Ascending aorta (tissue), 2 donors: ENCODE data around the gene SAPCD2. TPM values are rescaled to one million over a fixed set of nuclear protein-coding genes. Genes with fewer than 3 reads are reported as not detected.

Source experiments
- DNase-seq, 2 donors: peaks; one replicate each; pipeline ENCODE4 v3.0.0-alpha.2; 2019; ENCODE audit warnings: low spot score in 2 of 2
- H3K27ac ChIP-seq, 2 donors: fragments of 200-600 bp; sonication (generic); one replicate each; pipeline ENCODE4 v1.5.1; 2016 to 2017; ENCODE audit warnings: mild to moderate bottlenecking in 1 of 2
- H3K27me3 ChIP-seq: fragments of 200-600 bp; sonication (generic); one replicate; pipeline ENCODE4 v1.5.1; 2017
- H3K36me3 ChIP-seq, 2 donors: fragments of 200-600 bp; sonication (generic); one replicate each; pipeline ENCODE4 v1.5.1; 2016
- H3K4me1 ChIP-seq, 2 donors: fragments of 200-600 bp; sonication (generic); one replicate each; pipeline ENCODE4 v1.5.1; 2016 to 2017; ENCODE audit warnings: mild to moderate bottlenecking in 1 of 2
- H3K4me3 ChIP-seq, 2 donors: fragments of 200-600 bp; sonication (generic); one replicate each; pipeline ENCODE4 v1.5.1; 2016 to 2017; ENCODE audit warnings: mild to moderate bottlenecking in 1 of 2
- H3K9me3 ChIP-seq, 2 donors: fragments of 200-600 bp; sonication (generic); one replicate each; pipeline ENCODE4 v1.5.1; 2016
- intact Hi-C: fragments of 100-400 bp; cut with DNase I; formaldehyde crosslinking; loops from one replicate; pipeline ENCODE4 v1.15.1; 2023
- total RNA-seq: library from RNA; depleted of rRNA; stranded (reverse); fragments of >200 nt; gene quantifications from one replicate; pipeline ENCODE4 v1.1.0, GENCODE V29; 2016
- TF ChIP-seq, protein P1 (sequence below), 3 experiments: fragments of 200-600 bp in 2 of 3; fragments of 450-650 bp in 1 of 3; sonication (generic) in 2 of 3; IDR thresholded peaks; one replicate each; pipeline ENCODE4 v1.5.1; 2016 to 2019; ENCODE audit warnings: antibody characterized with exemption in 3 of 3, mild to moderate bottlenecking in 1 of 3, moderate library complexity in 1 of 3

The SAPCD2 gene
- total RNA-seq, 1 donor from 2014 or later: 8.7 TPM

DNA sequence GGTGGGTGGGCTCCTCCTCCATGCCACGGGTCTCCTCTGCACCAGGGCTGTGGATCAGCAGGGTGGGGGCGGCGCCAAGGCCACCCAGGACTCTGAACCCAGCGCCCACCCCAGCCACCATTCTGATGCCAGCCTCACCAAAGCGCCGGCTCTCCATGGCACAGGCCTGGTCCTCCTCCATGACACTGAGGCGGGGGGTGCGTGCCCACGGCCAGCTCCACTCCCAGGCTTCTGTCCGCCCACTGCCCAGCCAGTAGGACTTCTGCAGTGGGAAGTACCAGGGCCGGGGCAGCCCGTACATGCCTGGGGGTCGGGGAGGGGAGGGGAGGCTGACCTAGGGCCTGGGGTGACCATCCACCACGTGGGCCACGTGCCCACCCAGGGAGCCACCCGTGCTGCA is 53.9 kb downstream of the SAPCD2 start:
- TF ChIP-seq, protein P1, sequence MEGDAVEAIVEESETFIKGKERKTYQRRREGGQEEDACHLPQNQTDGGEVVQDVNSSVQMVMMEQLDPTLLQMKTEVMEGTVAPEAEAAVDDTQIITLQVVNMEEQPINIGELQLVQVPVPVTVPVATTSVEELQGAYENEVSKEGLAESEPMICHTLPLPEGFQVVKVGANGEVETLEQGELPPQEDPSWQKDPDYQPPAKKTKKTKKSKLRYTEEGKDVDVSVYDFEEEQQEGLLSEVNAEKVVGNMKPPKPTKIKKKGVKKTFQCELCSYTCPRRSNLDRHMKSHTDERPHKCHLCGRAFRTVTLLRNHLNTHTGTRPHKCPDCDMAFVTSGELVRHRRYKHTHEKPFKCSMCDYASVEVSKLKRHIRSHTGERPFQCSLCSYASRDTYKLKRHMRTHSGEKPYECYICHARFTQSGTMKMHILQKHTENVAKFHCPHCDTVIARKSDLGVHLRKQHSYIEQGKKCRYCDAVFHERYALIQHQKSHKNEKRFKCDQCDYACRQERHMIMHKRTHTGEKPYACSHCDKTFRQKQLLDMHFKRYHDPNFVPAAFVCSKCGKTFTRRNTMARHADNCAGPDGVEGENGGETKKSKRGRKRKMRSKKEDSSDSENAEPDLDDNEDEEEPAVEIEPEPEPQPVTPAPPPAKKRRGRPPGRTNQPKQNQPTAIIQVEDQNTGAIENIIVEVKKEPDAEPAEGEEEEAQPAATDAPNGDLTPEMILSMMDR (IDR thresholded peaks at IDR 0.05): no peak
- Histone ChIP-seq H3K36me3 (peaks cover 47 to 77% of the 10 kb centered on the region in 2 donors), H3K27ac (no peak overlapping the region), H3K9me3 (no peaks in the 10 kb centered on the region), H3K27me3 (no peaks in the 10 kb centered on the region), H3K4me1 (no peaks in the 10 kb centered on the region), H3K4me3 (no peak overlapping the region)
- intact Hi-C loops: no loop called here
- no peak for DNase-seq

DNA sequence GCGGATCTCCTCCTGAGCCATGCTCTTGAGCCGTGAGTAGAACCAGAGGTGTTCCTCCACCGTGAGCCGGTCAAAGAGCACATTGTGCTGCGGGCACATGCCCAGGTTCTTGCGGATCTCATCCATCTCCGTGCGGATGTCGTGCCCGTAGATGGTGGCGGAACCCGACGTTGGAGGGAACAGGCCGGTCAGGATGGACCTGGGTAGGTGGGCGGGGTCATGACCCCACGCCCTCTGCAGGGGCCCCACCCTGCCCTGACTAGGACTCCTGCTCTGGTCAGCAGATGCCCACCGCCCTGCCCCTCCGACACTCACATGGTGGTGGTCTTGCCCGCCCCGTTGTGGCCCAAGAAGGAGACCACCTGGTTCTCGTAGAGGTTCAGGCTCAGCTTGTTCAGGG is 54.4 kb downstream of the SAPCD2 start:
- no peak overlapping the region for H3K4me3 ChIP-seq
- DNase-seq: no peak
- no peaks in the 10 kb centered on the region for H3K9me3 ChIP-seq
- H3K4me1 ChIP-seq: no peaks in the 10 kb centered on the region
- peaks cover 49 to 80% of the 10 kb centered on the region in 2 donors for H3K36me3 ChIP-seq
- no peak overlapping the region for H3K27ac ChIP-seq
- intact Hi-C loops: no loop called here
- H3K27me3 ChIP-seq: no peaks in the 10 kb centered on the region
- TF ChIP-seq, protein P1 (IDR thresholded peaks at IDR 0.05): no peak

DNA sequence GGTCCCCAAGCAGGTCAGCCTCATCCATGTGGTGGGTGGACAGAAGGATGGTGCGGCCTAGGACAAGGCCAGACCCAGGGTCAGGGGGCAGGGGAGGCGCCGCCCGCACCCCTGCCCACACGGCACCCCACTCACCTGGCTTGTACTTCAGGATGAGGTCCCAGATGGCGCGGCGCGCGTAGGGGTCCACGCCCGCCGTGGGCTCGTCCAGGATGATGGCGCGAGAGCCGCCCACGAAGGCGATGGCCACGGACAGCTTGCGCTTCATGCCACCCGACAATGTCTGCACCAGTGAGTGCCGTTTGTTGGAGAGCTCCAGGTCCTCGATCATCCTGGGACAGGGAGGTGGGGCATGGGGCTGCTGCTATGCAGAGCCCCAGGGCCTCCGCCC is 54.8 kb downstream of the SAPCD2 start:
- Histone ChIP-seq H3K4me1 (no peaks in the 10 kb centered on the region), H3K4me3 (no peak overlapping the region), H3K36me3 (peaks cover 50 to 76% of the 10 kb centered on the region in 2 donors), H3K27ac (no peak overlapping the region), H3K27me3 (no peaks in the 10 kb centered on the region), H3K9me3 (no peaks in the 10 kb centered on the region)
- intact Hi-C loops: no loop called here
- no peak for DNase-seq
- TF ChIP-seq, protein P1 (IDR thresholded peaks at IDR 0.05): no peak

DNA sequence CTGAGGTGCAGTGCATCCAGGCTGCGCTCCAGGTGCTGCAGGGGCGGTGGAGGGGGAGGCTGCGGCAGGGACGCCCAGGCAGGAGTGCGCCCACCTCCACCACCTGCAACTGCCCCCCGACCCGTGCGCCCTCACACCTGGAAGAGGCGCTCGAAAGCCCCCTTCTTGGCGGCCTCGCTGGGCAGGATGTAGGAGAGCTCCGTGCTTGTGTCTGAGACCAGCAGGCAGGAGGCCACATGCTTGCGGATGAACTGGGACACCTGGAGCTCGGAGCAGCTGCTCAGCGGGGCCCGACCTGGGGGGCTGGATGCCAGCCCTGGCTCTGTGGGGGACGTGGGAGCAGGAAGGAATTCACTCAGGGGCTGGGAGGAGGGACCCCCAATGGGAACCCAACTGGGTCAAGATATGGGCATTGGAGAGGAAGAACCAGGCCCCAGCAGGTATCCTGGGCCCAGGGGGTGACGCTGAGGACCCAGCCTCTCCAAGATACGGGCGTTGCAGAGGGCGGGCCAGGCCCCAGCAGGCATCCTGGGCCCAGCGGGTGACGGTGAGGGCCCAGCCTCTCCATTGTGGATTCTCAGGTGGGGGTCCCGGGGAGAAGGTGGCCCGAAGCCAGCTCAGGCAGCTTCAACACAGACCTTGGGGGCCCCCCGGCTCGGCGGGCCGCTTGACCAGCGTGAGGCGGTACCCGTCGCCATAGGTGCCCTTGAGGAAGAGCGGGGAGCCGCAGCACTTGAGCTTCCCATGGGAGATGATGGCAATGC is 55.4 kb downstream of the SAPCD2 start:
- Histone ChIP-seq H3K4me3 (no peak overlapping the region), H3K36me3 (peaks cover 50 to 74% of the 10 kb centered on the region in 2 donors)
- intact Hi-C loops: no loop called here

DNA sequence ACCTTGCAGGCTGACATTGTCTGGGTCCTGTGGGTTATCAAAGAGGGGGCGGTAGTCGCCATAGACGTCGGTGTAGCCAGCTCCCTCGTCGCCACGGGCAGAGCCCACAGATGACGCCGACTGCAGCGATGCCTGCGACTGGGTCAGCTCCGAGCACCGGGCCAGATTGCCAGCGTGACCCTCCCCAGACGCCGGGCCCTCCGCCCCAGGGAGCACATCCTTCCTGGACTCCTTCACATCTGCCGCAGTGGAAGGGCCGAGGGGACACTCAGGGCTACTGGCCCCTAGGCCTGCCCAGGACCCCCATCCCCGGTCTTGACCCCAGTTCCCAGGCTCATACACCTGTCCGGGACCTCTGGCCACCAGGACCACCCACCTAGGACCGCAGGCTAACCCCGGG is 56.2 kb downstream of the SAPCD2 start:
- H3K9me3 ChIP-seq: no peaks in the 10 kb centered on the region

More for the DNA sequence above, 55.4 kb downstream of the SAPCD2 start:
- Histone ChIP-seq H3K27ac (no peak overlapping the region), H3K4me1 (no peaks in the 10 kb centered on the region), H3K9me3 (no peaks in the 10 kb centered on the region), H3K27me3 (no peaks in the 10 kb centered on the region)
- DNase-seq: no peak
- TF ChIP-seq, protein P1 (IDR thresholded peaks at IDR 0.05): no peak

More for the DNA sequence above, 56.2 kb downstream of the SAPCD2 start:
- intact Hi-C loops: no loop called here
- DNase-seq: no peak
- Histone ChIP-seq H3K27ac (no peak overlapping the region), H3K4me1 (no peaks in the 10 kb centered on the region), H3K27me3 (no peaks in the 10 kb centered on the region), H3K4me3 (no peak overlapping the region), H3K36me3 (peaks cover 50 to 81% of the 10 kb centered on the region in 2 donors)
- TF ChIP-seq, protein P1 (IDR thresholded peaks at IDR 0.05): no peak
